Smooth muscle cell (in vitro differentiated cells): Measurements from ENCODE around the gene OOSP1. TPM values are rescaled to one million over a fixed set of nuclear protein-coding genes. Genes with fewer than 3 reads are reported as not detected.
A peak's percentile ranks its signal among the peaks of the same experiment; 100 is the strongest.
"Not testable (repeated sequence)": the region's sequence is repeated elsewhere in the genome, so short reads cannot be mapped to it uniquely, and the experiment has no call there.

ENCODE experiments used
- DNase-seq: peaks from one replicate; lab custom pipeline; 2025; ENCODE audit not compliant: unreplicated experiment; lab: John Stamatoyannopoulos, UW
- H2AFZ ChIP-seq: fragments of 200-600 bp; sonication (generic); 2 replicates; pipeline ENCODE4 v1.6.0; 2016; ENCODE audit warnings: antibody characterized with exemption, low read depth, mild to moderate bottlenecking
- H3F3A ChIP-seq: fragments of 200-600 bp; sonication (generic); 2 replicates; pipeline ENCODE4 v1.6.0; 2017; ENCODE audit warnings: antibody characterized with exemption, low read depth
- H3K27ac ChIP-seq: fragments of 200-600 bp; sonication (generic); 2 replicates; pipeline ENCODE4 v1.5.1; 2016; ENCODE audit warnings: low read depth, mild to moderate bottlenecking
- H3K27me3 ChIP-seq: fragments of 200-600 bp; sonication (generic); 2 replicates; pipeline ENCODE4 v1.6.1; 2016; ENCODE audit warnings: low read depth, mild to moderate bottlenecking
- H3K36me3 ChIP-seq: fragments of 200-600 bp; sonication (generic); 2 replicates; pipeline ENCODE4 v1.5.1; 2016; ENCODE audit warnings: low read depth
- H3K4me1 ChIP-seq: fragments of 200-600 bp; sonication (generic); 2 replicates; pipeline ENCODE4 v1.5.1; 2016; ENCODE audit warnings: low read depth
- H3K4me2 ChIP-seq: fragments of 200-600 bp; sonication (generic); 2 replicates; pipeline ENCODE4 v1.6.0; 2016; ENCODE audit warnings: mild to moderate bottlenecking
- H3K4me3 ChIP-seq: fragments of 200-600 bp; sonication (generic); 2 replicates; pipeline ENCODE4 v1.5.1; 2016; ENCODE audit warnings: mild to moderate bottlenecking
- H3K79me2 ChIP-seq: fragments of 200-600 bp; sonication (generic); 2 replicates; pipeline ENCODE4 v1.6.0; 2016; ENCODE audit warnings: low read depth, mild to moderate bottlenecking
- H3K9ac ChIP-seq: fragments of 200-600 bp; sonication (generic); 2 replicates; pipeline ENCODE4 v1.6.0; 2016; ENCODE audit warnings: low read depth
- H3K9me3 ChIP-seq: fragments of 200-600 bp; sonication (generic); replicated peaks from 2 replicates; pipeline ENCODE4 v1.5.1; 2016; ENCODE audit warnings: low read depth
- H4K20me1 ChIP-seq: fragments of 200-600 bp; sonication (generic); 2 replicates; pipeline ENCODE4 v1.6.0; 2016; ENCODE audit warnings: low read depth
- WGBS: methylation state at CpG from one replicate; pipeline ENCODE4 v1.1.7; 2016; ENCODE audit warnings: low lambda C conversion rate; 5-methylcytosine and 5-hydroxymethylcytosine counted together
- polyA plus RNA-seq: library from polyadenylated mRNA; unstranded; fragments of >200 nt; fragmentation: Nextera tagmentation; extraction: Ambion mirVana; gene quantifications from 2 replicates; pipeline ENCODE4 v1.2.1, GENCODE V29; 2016
- total RNA-seq: library from RNA; depleted of rRNA; stranded (reverse); fragments of >200 nt; gene quantifications from 2 replicates; pipeline ENCODE4 v1.2.3, GENCODE V29; 2014
- TF ChIP-seq, protein P1 (sequence below): fragments of 200-600 bp; sonication (generic); IDR thresholded peaks from 2 replicates; pipeline ENCODE4 v1.5.1; 2017; ENCODE audit warnings: borderline replicate concordance, mild to moderate bottlenecking, antibody characterized with exemption; ENCODE audit not compliant: insufficient read depth, poor library complexity, severe bottlenecking

Gene OOSP1
- total and polyA plus RNA-seq, 2 experiments from 2014 or later, result not detected

DNA sequence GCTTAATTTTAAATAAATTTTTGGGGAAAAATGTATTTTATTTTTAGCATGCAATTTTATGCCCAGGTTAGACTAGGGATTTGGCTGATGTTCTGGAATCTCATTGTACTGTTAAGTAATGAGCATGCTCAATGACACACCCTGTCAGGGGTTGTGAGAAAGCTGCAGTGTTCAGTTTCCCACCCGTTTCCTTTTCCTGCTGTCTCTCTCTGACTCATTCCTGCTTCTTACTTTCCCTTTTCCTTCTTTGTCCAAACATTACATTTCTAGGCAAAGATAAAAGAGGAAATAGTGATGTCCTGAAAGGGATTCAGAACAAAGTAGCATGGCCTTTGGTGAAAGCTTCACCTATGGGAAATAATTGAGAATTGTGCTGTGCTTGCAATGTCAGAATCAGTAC lies 36.9 kb upstream of the OOSP1 start:
- Histone ChIP-seq H3K79me2 (no peaks in the 10 kb centered on the region), H3K4me1 (no peaks in the 10 kb centered on the region), H3K36me3 (no peaks in the 10 kb centered on the region), H3K27me3 (no peaks in the 10 kb centered on the region), H3F3A (no peaks in the 10 kb centered on the region), H3K4me3 (no peak overlapping the region), H4K20me1 (no peaks in the 10 kb centered on the region), H3K4me2 (no peak overlapping the region), H2AFZ (peak overlapping the region; percentile 69), H3K27ac (no peak overlapping the region), H3K9ac (no peak overlapping the region), H3K9me3 (no peaks in the 10 kb centered on the region)
- TF ChIP-seq, protein P1, sequence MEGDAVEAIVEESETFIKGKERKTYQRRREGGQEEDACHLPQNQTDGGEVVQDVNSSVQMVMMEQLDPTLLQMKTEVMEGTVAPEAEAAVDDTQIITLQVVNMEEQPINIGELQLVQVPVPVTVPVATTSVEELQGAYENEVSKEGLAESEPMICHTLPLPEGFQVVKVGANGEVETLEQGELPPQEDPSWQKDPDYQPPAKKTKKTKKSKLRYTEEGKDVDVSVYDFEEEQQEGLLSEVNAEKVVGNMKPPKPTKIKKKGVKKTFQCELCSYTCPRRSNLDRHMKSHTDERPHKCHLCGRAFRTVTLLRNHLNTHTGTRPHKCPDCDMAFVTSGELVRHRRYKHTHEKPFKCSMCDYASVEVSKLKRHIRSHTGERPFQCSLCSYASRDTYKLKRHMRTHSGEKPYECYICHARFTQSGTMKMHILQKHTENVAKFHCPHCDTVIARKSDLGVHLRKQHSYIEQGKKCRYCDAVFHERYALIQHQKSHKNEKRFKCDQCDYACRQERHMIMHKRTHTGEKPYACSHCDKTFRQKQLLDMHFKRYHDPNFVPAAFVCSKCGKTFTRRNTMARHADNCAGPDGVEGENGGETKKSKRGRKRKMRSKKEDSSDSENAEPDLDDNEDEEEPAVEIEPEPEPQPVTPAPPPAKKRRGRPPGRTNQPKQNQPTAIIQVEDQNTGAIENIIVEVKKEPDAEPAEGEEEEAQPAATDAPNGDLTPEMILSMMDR, result no peak
- no peak for DNase-seq
- 17% methylated on average over 1 of the region's 1 CpG for WGBS

DNA sequence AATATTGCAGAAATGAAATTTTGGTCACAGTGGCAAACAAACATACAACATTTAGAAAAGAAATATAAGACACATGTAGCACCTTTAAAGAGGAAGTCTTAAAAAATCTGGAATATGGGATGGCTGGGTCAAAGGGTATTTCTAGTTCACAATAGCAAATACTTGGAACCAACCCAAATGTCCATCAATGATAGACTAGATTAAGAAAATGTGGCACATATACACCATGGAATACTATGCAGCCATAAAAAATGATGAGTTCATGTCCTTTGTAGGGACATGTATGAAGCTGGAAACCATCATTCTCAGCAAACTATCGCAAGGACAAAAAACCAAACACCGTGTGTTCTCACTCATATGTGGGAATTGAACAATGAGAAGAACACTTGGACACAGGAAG lies 34.7 kb upstream of the OOSP1 start:
- DNase-seq, H3F3A ChIP-seq, H3K27ac ChIP-seq, H3K79me2 ChIP-seq, H3K4me3 ChIP-seq, H2AFZ ChIP-seq, H3K4me1 ChIP-seq, H3K27me3 ChIP-seq, H3K36me3 ChIP-seq, H4K20me1 ChIP-seq, H3K4me2 ChIP-seq, H3K9me3 ChIP-seq, H3K9ac ChIP-seq: not testable (repeated sequence)
- 88% methylated on average over 2 of the region's 2 CpGs for WGBS

DNA sequence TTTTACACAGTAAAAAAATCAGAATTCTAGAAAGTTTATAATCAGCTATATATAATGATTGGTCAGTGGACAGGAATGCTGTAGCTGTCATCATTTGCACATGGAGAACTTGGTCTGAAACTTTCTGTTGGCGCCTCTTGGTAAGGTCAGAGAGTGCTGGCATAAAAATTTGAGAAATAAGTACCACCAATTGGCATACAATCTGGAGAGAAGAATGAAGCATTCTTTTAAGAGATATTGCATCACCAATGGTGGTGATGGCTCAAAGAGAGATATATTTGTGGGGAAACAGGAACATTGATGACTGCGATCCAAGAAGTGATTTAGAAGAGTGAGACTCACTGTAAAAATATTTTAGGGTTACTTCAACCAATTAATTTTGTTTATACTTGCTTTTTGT lies 19.8 kb upstream of the OOSP1 start:
- Histone ChIP-seq H3K4me2 (no peak overlapping the region), H3K4me1 (no peaks in the 10 kb centered on the region), H2AFZ (no peak overlapping the region), H3F3A (no peaks in the 10 kb centered on the region), H3K79me2 (no peaks in the 10 kb centered on the region), H3K27me3 (no peaks in the 10 kb centered on the region), H3K9ac (no peak overlapping the region), H3K27ac (no peak overlapping the region), H3K9me3 (peaks cover 4% of the 10 kb centered on the region), H4K20me1 (no peaks in the 10 kb centered on the region), H3K36me3 (no peaks in the 10 kb centered on the region), H3K4me3 (no peak overlapping the region)
- WGBS, result 95% methylated on average over 2 of the region's 2 CpGs
- TF ChIP-seq, protein P1, result no peak
- DNase-seq, result no peak

DNA sequence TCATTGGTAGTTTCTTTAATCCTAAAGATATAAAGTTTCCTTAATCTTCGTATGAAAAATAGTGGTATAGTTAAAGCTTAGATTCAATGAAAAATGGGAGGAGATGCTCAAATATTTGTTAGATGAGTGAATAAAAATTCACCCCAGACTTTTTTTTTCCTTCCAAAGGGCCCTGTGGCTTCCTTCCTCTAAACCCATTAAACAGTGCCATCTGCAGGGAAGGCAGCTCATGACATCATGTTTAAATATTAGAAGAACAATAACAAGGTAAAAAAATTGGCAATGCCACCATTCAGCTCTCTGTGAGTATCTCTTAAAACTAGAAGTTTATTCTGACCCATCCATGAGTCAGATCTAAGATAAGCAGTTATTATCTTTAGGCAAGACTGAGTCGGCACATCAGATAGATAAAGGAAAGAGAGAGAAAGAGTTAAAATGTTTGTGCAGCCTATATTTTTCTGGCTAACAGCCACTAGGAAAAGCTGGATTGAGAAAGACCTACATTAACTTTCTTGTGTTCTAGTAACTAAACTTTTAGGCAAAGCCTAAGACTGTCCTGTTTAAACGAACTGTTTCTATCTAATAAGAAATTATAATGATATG lies 19.1 kb upstream of the OOSP1 start:
- H3K36me3 ChIP-seq, result no peaks in the 10 kb centered on the region
- no peak for DNase-seq
- H3K9me3 ChIP-seq, result peaks cover 4% of the 10 kb centered on the region
- H4K20me1 ChIP-seq, result no peaks in the 10 kb centered on the region
- no peak overlapping the region for H3K4me2 ChIP-seq
- TF ChIP-seq, protein P1, result peak; percentile 42
- WGBS, result 29% methylated on average over 3 of the region's 3 CpGs
- H3K79me2 ChIP-seq, result no peaks in the 10 kb centered on the region
- H3K4me1 ChIP-seq, result no peaks in the 10 kb centered on the region
- no peaks in the 10 kb centered on the region for H3F3A ChIP-seq
- no peak overlapping the region for H3K27ac ChIP-seq
- no peak overlapping the region for H3K9ac ChIP-seq
- no peak overlapping the region for H2AFZ ChIP-seq
- H3K4me3 ChIP-seq, result no peak overlapping the region
- H3K27me3 ChIP-seq, result no peaks in the 10 kb centered on the region
